Tibial artery (tissue), 4 donors: Measurements from ENCODE around the gene GPR173.

Source experiments
- DNase-seq, 2 donors: peaks; one replicate each; pipeline ENCODE4 v3.0.0-alpha.2; 2019
- H3K27ac ChIP-seq, 2 donors: fragments of 200-600 bp; sonication (generic) in 1 of 2; 1 replicate in 1 of 2; 2 replicates in 1 of 2; pipeline ENCODE4 v1.5.1; 2018 to 2019; ENCODE audit warnings: mild to moderate bottlenecking in 1 of 2
- H3K27me3 ChIP-seq, 2 donors: fragments of 200-600 bp; sonication (generic) in 1 of 2; one replicate each; pipeline versions ENCODE4 v1.5.1 to v1.6.0; 2016 to 2019
- H3K36me3 ChIP-seq, 3 donors: fragments of 200-600 bp; sonication (generic) in 2 of 3; one replicate each; pipeline ENCODE4 v1.5.1; 2016 to 2019; ENCODE audit warnings: mild to moderate bottlenecking in 2 of 3
- H3K4me1 ChIP-seq, 4 donors: fragments of 200-600 bp; sonication (generic) in 2 of 4; 1 replicate in 3 of 4; 2 replicates in 1 of 4; pipeline ENCODE4 v1.5.1; 2016 to 2019
- H3K4me3 ChIP-seq, 2 donors: fragments of 200-600 bp; sonication (generic) in 1 of 2; 1 replicate in 1 of 2; 2 replicates in 1 of 2; pipeline ENCODE4 v1.5.1; 2018 to 2019; ENCODE audit warnings: mild to moderate bottlenecking in 2 of 2
- H3K9me3 ChIP-seq, 3 donors: fragments of 200-600 bp; sonication (generic) in 1 of 3; one replicate each; pipeline ENCODE4 v1.5.1; 2016 to 2019
- CTCF ChIP-seq, 2 experiments: fragments of 200-600 bp in 1 of 2; fragments of 450-650 bp in 1 of 2; IDR thresholded peaks; one replicate each; pipeline ENCODE4 v1.5.1; 2017 to 2019; ENCODE audit warnings: antibody characterized with exemption in 2 of 2, mild to moderate bottlenecking in 1 of 2, moderate library complexity in 1 of 2
- intact Hi-C: fragments of 100-400 bp; cut with DNase I; formaldehyde crosslinking; loops from one replicate; pipeline ENCODE4 v1.15.0; 2023; ENCODE audit warnings: low total_unique reads

Gene GPR173

GRCh38 chrX:53082773-53083616 is 34.4 kb downstream of the GPR173 start:
- no peak for TF ChIP-seq CTCF (IDR thresholded peaks at IDR 0.05)
- no peaks in the 10 kb centered on the region for H3K9me3 ChIP-seq
- peak overlapping the region; percentile 97 for H3K27ac ChIP-seq
- peak overlapping the region; percentile 88 to 92 for H3K4me3 ChIP-seq
- intact Hi-C loops: no loop called here
- no peak for DNase-seq
- H3K4me1 ChIP-seq: peaks cover 0 to 49% (median 11%) of the 10 kb centered on the region in 4 donors
- no peaks in the 10 kb centered on the region for H3K27me3 ChIP-seq
- H3K36me3 ChIP-seq: peaks cover 8 to 21% (median 9%) of the 10 kb centered on the region in 3 donors

- no peak for DNase-seq
- Histone ChIP-seq H3K4me3 (peak overlapping the region; percentile 88 to 92), H3K27ac (peak overlapping the region; percentile 97), H3K27me3 (no peaks in the 10 kb centered on the region), H3K4me1 (peaks cover 0 to 50% (median 12%) of the 10 kb centered on the region in 4 donors), H3K9me3 (no peaks in the 10 kb centered on the region), H3K36me3 (peaks cover 8 to 21% (median 9%) of the 10 kb centered on the region in 3 donors)
- intact Hi-C loops: no loop called here
- no peak for TF ChIP-seq CTCF (IDR thresholded peaks at IDR 0.05)
Measured at GRCh38 chrX:53084043-53084570, 35.5 kb downstream of the GPR173 start.

GRCh38 chrX:53084863-53085262 is 36.3 kb downstream of the GPR173 start:
- no peaks in the 10 kb centered on the region for H3K9me3 ChIP-seq
- peak overlapping the region; percentile 97 for H3K27ac ChIP-seq
- peak overlapping the region; percentile 88 to 92 for H3K4me3 ChIP-seq
- intact Hi-C loops: no loop called here
- peaks cover 8 to 21% (median 9%) of the 10 kb centered on the region in 3 donors for H3K36me3 ChIP-seq
- TF ChIP-seq CTCF (IDR thresholded peaks at IDR 0.05): no peak
- no peak for DNase-seq
- no peaks in the 10 kb centered on the region for H3K27me3 ChIP-seq
- peaks cover 0 to 50% (median 12%) of the 10 kb centered on the region in 4 donors for H3K4me1 ChIP-seq

GRCh38 chrX:53085661-53086229 is 37.2 kb downstream of the GPR173 start:
- no peak for TF ChIP-seq CTCF (IDR thresholded peaks at IDR 0.05)
- peak overlapping the region; percentile 82 to 97 for H3K27ac ChIP-seq

GRCh38 chrX:53086464-53086863 is 37.9 kb downstream of the GPR173 start:
- peak; percentile 67 to 86 for DNase-seq
- Histone ChIP-seq H3K36me3 (peaks cover 8 to 21% (median 9%) of the 10 kb centered on the region in 3 donors), H3K4me3 (peak overlapping the region in 1 of 2 donors; percentile 52), H3K9me3 (no peaks in the 10 kb centered on the region), H3K4me1 (peaks cover 0 to 44% (median 12%) of the 10 kb centered on the region in 4 donors), H3K27me3 (no peaks in the 10 kb centered on the region), H3K27ac (peak overlapping the region; percentile 82 to 97)
- intact Hi-C loops: no loop called here
- TF ChIP-seq CTCF (IDR thresholded peaks at IDR 0.05): no peak

More at GRCh38 chrX:53085661-53086229, 37.2 kb downstream of the GPR173 start:
- no peak for DNase-seq
- Histone ChIP-seq H3K4me1 (peaks cover 0 to 47% (median 12%) of the 10 kb centered on the region in 4 donors), H3K27me3 (no peaks in the 10 kb centered on the region), H3K4me3 (peak overlapping the region in 1 of 2 donors; percentile 52), H3K9me3 (no peaks in the 10 kb centered on the region), H3K36me3 (peaks cover 8 to 21% (median 9%) of the 10 kb centered on the region in 3 donors)
- intact Hi-C loops: no loop called here
